ENCODE measurements around the gene HOXB6.

DNA sequence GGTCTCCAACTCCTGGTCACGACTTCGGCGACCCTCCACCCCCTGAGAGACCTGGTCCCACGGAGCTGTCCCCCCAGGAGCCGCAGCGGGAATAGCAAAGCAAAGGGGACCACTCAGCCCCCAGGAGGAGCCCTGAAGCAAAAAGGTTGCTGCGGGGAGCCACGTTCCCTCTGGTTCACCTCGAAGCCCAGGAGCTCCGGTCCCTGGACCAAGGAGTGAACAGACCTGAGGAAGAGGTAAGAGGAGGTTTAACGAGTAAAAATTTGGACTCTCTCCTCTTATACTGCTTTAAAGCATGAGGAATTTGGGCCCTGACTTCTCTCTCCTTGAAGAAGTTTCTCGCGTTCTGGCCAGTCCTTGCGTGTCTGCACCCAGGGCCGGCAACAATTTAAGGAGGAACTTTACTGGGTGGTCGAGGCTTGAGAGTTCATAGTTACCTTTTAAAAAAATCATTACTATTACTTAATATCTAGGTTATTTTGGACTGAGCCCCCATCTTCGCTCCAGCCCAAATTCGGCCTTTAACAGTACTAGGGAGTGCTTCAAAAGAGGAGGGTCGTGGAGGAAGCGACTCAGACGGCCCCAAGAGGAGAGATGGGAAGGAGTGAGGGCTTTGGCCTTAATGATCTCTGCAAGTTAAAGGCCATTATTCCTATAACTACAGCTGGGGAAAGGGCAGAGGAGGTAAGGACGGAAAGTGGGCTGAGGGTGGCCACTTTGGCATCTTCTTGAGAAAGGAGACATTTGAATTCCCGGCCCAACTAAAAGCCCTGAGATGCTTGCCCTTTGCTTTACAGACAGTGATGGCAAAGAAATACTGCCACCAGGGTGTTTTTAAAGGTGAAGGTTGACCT is 38.3 kb upstream of the HOXB6 start:
- no peak for TF ChIP-seq POLR2A (IDR thresholded peaks at IDR 0.05)
- TF ChIP-seq, protein P1, sequence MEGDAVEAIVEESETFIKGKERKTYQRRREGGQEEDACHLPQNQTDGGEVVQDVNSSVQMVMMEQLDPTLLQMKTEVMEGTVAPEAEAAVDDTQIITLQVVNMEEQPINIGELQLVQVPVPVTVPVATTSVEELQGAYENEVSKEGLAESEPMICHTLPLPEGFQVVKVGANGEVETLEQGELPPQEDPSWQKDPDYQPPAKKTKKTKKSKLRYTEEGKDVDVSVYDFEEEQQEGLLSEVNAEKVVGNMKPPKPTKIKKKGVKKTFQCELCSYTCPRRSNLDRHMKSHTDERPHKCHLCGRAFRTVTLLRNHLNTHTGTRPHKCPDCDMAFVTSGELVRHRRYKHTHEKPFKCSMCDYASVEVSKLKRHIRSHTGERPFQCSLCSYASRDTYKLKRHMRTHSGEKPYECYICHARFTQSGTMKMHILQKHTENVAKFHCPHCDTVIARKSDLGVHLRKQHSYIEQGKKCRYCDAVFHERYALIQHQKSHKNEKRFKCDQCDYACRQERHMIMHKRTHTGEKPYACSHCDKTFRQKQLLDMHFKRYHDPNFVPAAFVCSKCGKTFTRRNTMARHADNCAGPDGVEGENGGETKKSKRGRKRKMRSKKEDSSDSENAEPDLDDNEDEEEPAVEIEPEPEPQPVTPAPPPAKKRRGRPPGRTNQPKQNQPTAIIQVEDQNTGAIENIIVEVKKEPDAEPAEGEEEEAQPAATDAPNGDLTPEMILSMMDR (IDR thresholded peaks at IDR 0.05) = no peak
- no peak for TF ChIP-seq EP300 (IDR thresholded peaks at IDR 0.05)
- TF ChIP-seq POLR2AphosphoS5 (IDR thresholded peaks at IDR 0.05) = no peak

Measured in upper lobe of left lung (tissue), 4 donors.